Measurements from ENCODE around the gene PER1. TPM values are rescaled to one million over a fixed set of nuclear protein-coding genes. Genes with fewer than 3 reads are reported as not detected.

PER1 gene
- total RNA-seq, 1 donor from 2014 or later = 124 TPM

- peak; percentile 34 for DNase-seq
- intact Hi-C loops (cut with DNase I) = no loop called here
These were observed 7.6 kb downstream of the PER1 start for GRCh38 chr17:8144401-8145231.

GRCh38 chr17:8143581-8144400, 8.4 kb downstream of the PER1 start:
- DNase-seq (peak; percentile 38), ATAC-seq (ENCODE audit: poor library complexity) (no peak)
- intact Hi-C loops (cut with DNase I) = no loop called here

More at GRCh38 chr17:8144401-8145231, 7.6 kb downstream of the PER1 start:
- no peak for ATAC-seq (ENCODE audit: poor library complexity)

GRCh38 chr17:8142887-8143580, 9.2 kb downstream of the PER1 start:
- DNase-seq (no peak), ATAC-seq (ENCODE audit: poor library complexity) (no peak)
- intact Hi-C loops (cut with DNase I) = no loop called here

DNA sequence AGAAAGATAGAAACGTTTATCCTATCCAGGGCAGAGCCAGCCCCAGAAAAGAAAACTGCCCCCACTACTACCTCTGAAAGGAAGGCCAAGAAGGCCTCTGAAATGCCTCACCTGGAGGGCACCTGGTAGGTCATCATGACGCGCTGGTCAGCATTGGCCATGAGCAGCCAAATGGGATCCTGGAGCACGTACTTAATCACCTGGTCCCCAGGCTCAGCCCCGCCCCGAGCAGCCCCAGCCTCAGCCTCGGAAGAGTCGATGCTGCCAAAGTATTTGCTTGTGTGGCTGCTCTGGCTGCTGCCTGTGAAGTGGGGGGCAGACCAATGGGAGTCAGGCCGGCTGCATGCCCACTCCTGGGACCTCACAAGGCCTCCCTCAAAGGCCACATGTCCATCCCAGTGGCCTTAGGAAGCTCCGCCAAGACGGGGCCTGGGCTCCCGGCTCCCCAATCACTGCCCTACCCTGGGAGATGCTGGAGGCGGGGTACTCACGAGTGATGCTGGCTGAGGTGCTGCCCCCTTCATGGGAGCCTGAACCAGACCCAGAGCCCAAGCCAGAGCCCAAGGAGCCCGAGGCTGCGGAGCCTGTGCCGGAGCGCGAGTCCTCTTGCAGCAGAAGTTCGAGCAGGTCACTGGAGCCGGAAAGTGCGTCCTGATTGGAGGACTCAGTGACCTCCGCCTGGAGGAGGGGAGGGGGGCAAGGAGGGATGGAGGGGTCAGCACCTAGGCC, 9.9 kb downstream of the PER1 start:
- ATAC-seq (ENCODE audit: poor library complexity) = no peak
- peak; percentile 43 for DNase-seq
- intact Hi-C loops (cut with DNase I) = no loop called here

GRCh38 chr17:8141741-8142140, 10.5 kb downstream of the PER1 start:
- peak; percentile 41 for DNase-seq
- no peak for ATAC-seq (ENCODE audit: poor library complexity)
- intact Hi-C loops (cut with DNase I) = no loop called here

- intact Hi-C loops (cut with DNase I) = no loop called here
- no peak for DNase-seq
- no peak for ATAC-seq (ENCODE audit: poor library complexity)
These were observed 11.2 kb downstream of the PER1 start for GRCh38 chr17:8141045-8141444.

- ATAC-seq (ENCODE audit: poor library complexity) = peak; percentile 10
- no peak for DNase-seq
- intact Hi-C loops (cut with DNase I) = no loop called here
These were observed 11.9 kb downstream of the PER1 start for GRCh38 chr17:8140065-8141029.

DNA sequence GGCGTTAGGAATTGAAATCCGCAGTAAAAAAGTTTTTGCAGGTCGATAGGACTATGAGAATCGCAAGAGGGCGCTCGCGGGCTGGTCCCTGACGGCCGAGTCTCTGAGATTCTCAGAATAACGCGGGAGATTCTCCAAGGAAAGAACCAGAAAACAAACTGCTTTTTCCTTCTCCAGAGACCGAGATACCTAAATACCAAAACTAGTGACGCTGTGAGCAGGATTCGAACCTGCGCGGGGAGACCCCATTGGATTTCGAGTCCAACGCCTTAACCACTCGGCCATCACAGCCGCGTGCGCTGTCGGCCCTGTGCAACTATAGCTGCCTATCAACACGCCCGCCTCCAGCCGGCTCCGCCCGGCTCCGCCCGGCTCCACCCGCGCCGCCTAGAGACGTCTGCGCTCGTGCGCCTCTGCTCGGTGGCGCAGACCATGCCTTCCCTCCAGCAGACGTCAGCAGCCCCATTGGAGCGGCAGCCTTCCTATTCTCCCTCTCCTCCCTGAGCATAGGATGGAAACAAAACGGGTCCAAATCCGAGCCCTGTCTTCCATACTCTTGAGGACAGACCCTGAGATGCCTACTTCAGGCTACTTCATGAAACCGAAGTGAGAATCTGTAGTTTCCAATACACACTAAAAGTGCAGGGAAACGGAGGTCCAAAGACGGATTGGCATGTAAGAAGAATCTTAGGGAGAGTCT, 13.4 kb downstream of the PER1 start:
- DNase-seq = peak; percentile 97
- ATAC-seq (ENCODE audit: poor library complexity) = peak; percentile 90
- intact Hi-C loops (cut with DNase I) = no loop called here

- DNase-seq (no peak), ATAC-seq (ENCODE audit: poor library complexity) (no peak)
- intact Hi-C loops (cut with DNase I) = no loop called here
These were observed 13.9 kb downstream of the PER1 start for GRCh38 chr17:8138374-8138671.

- no peak for DNase-seq
- no peak for ATAC-seq (ENCODE audit: poor library complexity)
- intact Hi-C loops (cut with DNase I) = no loop called here
These were observed 14.4 kb downstream of the PER1 start for GRCh38 chr17:8137645-8138373.

GRCh38 chr17:8133941-8134340, 18.3 kb downstream of the PER1 start:
- no peak for ATAC-seq (ENCODE audit: poor library complexity)
- intact Hi-C loops (cut with DNase I) = no loop called here
- DNase-seq = no peak

DNA sequence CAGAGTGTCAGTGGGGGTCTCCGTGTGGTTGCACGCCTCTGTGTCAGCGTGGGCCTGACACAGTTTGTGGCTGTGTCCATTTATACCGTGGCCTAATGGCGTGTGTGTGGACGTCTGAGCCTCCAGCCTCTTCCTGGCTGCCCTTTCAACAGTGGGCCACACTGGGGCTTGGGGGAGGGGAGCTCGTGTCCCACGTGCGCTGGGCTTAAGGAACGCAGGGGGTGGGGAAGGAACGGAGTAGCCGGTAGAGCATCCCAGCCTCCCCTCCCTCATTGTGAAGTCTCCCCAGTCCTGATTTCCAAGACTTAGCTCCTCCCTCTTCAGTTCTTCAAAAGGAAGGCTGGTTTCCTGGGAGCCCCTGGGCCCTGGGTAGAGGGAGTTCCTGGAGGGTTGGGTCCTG, 18.8 kb downstream of the PER1 start:
- intact Hi-C loops (cut with DNase I) = no loop called here
- DNase-seq = no peak

DNA sequence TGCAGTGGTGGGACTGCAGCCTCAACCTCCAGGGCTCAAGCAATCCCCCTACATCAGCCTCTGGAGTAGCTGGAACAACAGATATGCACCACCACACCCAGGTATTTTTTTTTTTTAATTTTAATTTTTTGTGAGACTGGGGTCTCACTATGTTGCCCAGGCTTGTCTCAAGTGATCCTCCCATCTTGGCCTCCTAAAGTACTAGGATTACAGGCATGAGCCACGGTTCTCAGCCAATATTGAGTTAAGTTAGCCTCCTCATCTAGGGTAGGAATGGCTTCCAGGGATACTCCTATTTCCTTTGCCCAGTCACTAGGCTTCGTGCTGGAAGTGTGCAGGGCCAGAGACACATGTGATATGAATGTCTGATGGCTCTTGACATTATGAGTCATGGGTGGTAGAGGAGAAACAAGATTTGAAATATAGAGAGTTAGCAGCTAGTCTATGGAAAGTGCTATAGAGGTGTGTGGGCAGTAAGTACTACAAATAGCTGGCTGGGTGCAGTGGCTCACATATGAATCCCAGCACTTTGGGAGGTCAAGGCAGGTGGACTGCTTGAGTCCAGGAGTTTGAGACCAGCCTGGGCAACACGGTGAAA, 20.3 kb downstream of the PER1 start:
- intact Hi-C loops (cut with DNase I) = no loop called here
- DNase-seq = no peak
- no peak for ATAC-seq (ENCODE audit: poor library complexity)

More for the DNA sequence above, 18.8 kb downstream of the PER1 start:
- ATAC-seq (ENCODE audit: poor library complexity) = no peak

DNA sequence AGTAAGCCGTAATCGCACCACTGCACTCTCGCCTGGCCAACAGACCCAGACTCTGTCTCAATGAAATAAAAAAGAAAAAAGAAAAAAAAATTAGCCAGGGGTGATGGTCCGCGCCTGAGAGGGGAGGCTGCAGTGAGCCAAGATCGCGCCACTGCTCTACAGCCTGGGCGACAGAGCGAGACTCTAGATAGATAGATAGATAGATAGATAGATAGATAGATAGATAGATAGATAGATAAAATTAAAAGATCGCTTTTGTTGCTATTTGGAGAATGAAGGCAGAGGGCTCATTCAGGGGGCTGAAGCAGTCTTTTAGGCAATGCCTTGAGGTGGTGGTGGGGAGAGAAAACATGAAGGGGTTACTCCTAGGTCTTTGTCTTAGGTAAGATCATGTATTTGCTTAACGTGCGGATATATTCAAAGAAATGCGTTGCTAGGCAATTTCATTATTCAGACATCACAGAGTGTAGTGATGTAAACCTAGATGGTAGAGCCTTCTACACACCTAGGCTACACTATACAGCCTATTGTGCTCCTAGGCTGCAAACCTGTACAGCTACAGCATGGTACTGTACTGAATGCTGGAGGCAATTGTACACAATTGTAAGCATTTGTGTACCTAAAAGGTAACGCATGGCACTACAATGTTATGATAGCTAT, 23.9 kb downstream of the PER1 start:
- intact Hi-C loops (cut with DNase I) = no loop called here
- ATAC-seq (ENCODE audit: poor library complexity) (no peak), DNase-seq (no peak)

DNA sequence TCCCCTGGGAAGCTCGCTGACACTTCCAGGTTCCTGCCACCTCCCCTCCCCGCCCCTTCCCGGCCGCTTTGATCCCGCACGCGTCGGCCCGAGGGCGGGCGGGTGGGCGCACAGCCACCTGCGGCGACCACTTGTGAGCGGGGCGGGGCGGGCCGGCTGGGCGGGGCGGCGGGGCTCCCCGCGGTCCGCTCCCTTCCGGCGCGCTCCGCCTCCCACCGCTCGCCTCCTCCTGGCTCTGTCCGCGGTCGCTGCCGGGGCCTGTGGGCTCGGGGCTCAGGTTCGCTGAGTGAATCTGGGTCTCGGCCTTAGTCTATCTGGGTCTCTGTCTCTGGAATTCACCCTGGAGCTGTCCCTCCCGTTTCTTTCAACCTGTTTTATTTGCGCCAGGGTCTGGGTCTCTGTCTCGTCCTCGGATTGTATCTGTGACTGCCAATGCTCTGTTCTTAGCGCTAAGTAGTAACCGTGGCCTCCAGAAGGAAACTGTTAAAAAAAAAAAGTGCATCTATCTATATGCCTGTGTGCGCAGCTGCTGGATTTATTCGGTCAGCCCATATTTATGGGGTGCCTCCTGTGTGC, 25.6 kb downstream of the PER1 start:
- ATAC-seq (ENCODE audit: poor library complexity) = peak; percentile 74
- intact Hi-C loops (cut with DNase I) = no loop called here
- peak; percentile 65 for DNase-seq
